Measurements from ENCODE around the gene KAT6B.

Gene KAT6B

GRCh38 chr10:74910241-74910975, 84.0 kb downstream of the KAT6B start:
- TF ChIP-seq, protein P1, sequence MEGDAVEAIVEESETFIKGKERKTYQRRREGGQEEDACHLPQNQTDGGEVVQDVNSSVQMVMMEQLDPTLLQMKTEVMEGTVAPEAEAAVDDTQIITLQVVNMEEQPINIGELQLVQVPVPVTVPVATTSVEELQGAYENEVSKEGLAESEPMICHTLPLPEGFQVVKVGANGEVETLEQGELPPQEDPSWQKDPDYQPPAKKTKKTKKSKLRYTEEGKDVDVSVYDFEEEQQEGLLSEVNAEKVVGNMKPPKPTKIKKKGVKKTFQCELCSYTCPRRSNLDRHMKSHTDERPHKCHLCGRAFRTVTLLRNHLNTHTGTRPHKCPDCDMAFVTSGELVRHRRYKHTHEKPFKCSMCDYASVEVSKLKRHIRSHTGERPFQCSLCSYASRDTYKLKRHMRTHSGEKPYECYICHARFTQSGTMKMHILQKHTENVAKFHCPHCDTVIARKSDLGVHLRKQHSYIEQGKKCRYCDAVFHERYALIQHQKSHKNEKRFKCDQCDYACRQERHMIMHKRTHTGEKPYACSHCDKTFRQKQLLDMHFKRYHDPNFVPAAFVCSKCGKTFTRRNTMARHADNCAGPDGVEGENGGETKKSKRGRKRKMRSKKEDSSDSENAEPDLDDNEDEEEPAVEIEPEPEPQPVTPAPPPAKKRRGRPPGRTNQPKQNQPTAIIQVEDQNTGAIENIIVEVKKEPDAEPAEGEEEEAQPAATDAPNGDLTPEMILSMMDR (IDR thresholded peaks at IDR 0.05; ENCODE audit: control insufficient read depth, insufficient read depth, low read depth, low read length, missing control alignments) = no peak
- no peak overlapping the region for H3K4me3 ChIP-seq (ENCODE audit: control insufficient read depth, low read depth, low read length)
- no peak for DNase-seq (ENCODE audit: low read depth)

- DNase-seq (ENCODE audit: low read depth) = no peak
- TF ChIP-seq, protein P1 (IDR thresholded peaks at IDR 0.05; ENCODE audit: control insufficient read depth, insufficient read depth, low read depth, low read length, missing control alignments) = no peak
- H3K4me3 ChIP-seq (ENCODE audit: control insufficient read depth, low read depth, low read length) = no peak overlapping the region
Observed at GRCh38 chr10:74910976-74911350, 84.6 kb downstream of the KAT6B start.

DNA sequence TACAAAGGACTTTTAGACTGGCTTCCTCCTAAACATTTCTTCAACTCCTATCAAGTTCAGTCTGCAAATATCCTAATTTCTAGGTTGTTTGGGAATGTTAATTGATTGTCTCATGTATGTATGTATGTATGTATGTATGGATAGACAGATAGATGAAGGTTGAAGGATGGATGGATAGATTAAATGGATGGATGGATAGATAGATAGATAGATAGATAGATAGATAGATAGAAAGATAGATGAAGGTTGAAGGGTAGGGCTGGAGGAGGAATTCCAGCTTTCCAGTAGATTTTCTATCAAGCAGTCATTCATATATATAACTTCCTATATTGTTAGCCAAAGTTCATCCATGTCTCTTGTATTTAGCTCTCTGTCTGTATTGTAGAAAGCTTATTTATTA, 85.8 kb downstream of the KAT6B start:
- TF ChIP-seq, protein P1 (IDR thresholded peaks at IDR 0.05; ENCODE audit: control insufficient read depth, insufficient read depth, low read depth, low read length, missing control alignments) = no peak
- no peak for DNase-seq (ENCODE audit: low read depth)
- H3K4me3 ChIP-seq (ENCODE audit: control insufficient read depth, low read depth, low read length) = no peak overlapping the region

- H3K4me3 ChIP-seq (ENCODE audit: control insufficient read depth, low read depth, low read length) = no peak overlapping the region
- no peak for DNase-seq (ENCODE audit: low read depth)
- TF ChIP-seq, protein P1 (IDR thresholded peaks at IDR 0.05; ENCODE audit: control insufficient read depth, insufficient read depth, low read depth, low read length, missing control alignments) = no peak
Observed at GRCh38 chr10:74912682-74913081, 86.3 kb downstream of the KAT6B start.

DNA sequence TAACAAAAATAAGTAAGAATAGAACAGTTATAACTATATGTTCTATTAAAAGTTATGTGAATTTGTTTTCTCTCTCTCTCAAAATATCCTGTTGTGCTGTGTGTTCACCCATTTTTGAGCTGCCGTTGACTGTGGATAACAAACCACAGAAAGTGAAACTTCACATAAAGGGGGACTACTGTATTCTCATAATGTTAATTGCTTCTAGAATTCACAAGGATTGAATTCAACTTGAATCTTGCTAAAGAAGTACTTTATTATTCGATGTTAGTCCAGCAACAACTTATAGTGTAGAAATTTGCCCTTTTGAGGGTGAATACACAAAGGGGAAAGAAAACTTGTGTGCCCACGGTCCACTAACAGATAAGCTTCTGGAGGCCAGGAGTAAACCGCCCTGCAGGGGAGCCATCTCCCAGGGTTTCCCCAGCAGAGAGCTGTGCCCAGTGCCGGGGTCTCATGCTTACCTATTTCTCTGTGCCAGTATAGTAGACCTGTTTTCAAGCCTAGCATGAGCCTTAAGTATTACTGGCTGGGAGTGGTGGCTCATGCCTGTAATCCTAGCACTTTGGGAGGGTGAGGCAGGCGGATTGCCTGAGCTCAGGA, 87.1 kb downstream of the KAT6B start:
- no peak overlapping the region for H3K4me3 ChIP-seq (ENCODE audit: control insufficient read depth, low read depth, low read length)
- DNase-seq (ENCODE audit: low read depth) = no peak
- TF ChIP-seq, protein P1 (IDR thresholded peaks at IDR 0.05; ENCODE audit: control insufficient read depth, insufficient read depth, low read depth, low read length, missing control alignments) = no peak

DNA sequence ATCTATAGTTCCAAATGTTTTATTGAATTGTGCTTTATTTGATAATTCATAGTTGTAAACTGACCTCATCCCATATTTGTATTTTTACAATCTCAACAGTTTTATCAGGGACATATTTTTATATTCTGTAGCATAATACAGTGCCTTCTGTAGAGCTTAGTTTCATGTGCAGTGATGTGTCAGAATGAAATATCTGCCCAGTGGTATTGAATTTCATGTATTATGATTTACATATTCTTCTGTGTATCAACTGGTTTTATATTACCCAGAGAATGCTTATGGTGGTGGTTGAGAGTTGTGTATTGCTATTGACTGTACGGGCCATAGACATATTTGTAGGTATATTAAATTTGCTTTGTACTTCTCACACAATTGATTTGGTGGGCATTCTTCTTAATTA, 89.9 kb downstream of the KAT6B start:
- DNase-seq (ENCODE audit: low read depth) = no peak
- no peak overlapping the region for H3K4me3 ChIP-seq (ENCODE audit: control insufficient read depth, low read depth, low read length)

More for the DNA sequence above, 89.9 kb downstream of the KAT6B start:
- TF ChIP-seq, protein P1 (IDR thresholded peaks at IDR 0.05; ENCODE audit: control insufficient read depth, insufficient read depth, low read depth, low read length, missing control alignments) = no peak
